NCI-H774 (cell line): Measurements from ENCODE around the gene STX4.

Experiments
- DNase-seq: peaks from one replicate; lab custom pipeline; 2025; lab: John Stamatoyannopoulos, UW

Gene STX4

GRCh38 chr16:31032736-31033708 lies at the start of gene STX4:
Gene STX4, plus strand, starts transcription at chr16:31033558. Its CDS starts 248 bp downstream, at chr16:31033806.
- peak; percentile 94 for DNase-seq

GRCh38 chr16:30983898-30984610 lies 49.3 kb upstream of the STX4 start:
- no peak for DNase-seq

- peak; percentile 74 for DNase-seq
These were observed 48.5 kb upstream of the STX4 start, which contains the start of gene HSD3B7 for GRCh38 chr16:30984669-30985400. Gene HSD3B7, plus strand, starts transcription at chr16:30985207. Its CDS starts 452 bp downstream, at chr16:30985659.

GRCh38 chr16:30985401-30986128 lies 47.8 kb upstream of the STX4 start:
- peak; percentile 72 for DNase-seq

GRCh38 chr16:30986129-30986991 lies 47.0 kb upstream of the STX4 start:
- DNase-seq: no peak

- DNase-seq: no peak
These were observed 45.7 kb upstream of the STX4 start for GRCh38 chr16:30987581-30988190.

- DNase-seq: no peak
These were observed 43.8 kb upstream of the STX4 start for GRCh38 chr16:30989469-30990047.

- DNase-seq: no peak
These were observed 43.3 kb upstream of the STX4 start for GRCh38 chr16:30990105-30990504.

- no peak for DNase-seq
These were observed 42.3 kb upstream of the STX4 start for GRCh38 chr16:30991052-30991451.

- DNase-seq: no peak
These were observed 41.0 kb upstream of the STX4 start for GRCh38 chr16:30992276-30992780.

- DNase-seq: no peak
These were observed 40.2 kb upstream of the STX4 start for GRCh38 chr16:30992931-30993816.

GRCh38 chr16:30995927-30996323 lies 37.4 kb upstream of the STX4 start:
- DNase-seq: no peak

- no peak for DNase-seq
These were observed 36.9 kb upstream of the STX4 start for GRCh38 chr16:30996324-30996984.

GRCh38 chr16:30996985-30997724 lies 36.2 kb upstream of the STX4 start:
- peak; percentile 48 for DNase-seq

- no peak for DNase-seq
These were observed 35.3 kb upstream of the STX4 start for GRCh38 chr16:30997725-30998711.
